HS-27A (cell line): Measurements from ENCODE around the gene CD207.

Source experiments
- DNase-seq: peaks from one replicate; pipeline ENCODE4 v3.0.0-alpha.2; 2012; ENCODE audit warnings: low read depth, missing footprints

Gene CD207

DNA sequence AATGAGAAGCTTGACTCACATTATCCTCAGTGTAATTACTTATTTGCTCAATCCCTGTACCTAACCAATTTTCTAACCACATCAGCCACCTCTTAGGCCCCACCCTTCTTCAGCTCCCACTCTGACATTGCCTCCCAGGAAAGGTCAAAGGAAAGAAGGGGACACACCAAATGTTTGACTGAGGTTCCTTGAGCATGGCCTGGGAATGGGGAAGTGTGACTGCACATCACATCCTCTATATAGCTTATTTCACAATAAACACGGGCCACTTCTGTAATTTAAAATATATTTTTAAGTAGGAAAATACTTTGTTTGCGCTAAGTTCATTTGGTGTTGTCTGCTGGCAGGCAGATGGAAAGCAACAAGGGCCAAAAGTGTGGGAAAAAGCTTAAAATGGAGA, 42.2 kb downstream of the CD207 start:
- no peak for DNase-seq

DNA sequence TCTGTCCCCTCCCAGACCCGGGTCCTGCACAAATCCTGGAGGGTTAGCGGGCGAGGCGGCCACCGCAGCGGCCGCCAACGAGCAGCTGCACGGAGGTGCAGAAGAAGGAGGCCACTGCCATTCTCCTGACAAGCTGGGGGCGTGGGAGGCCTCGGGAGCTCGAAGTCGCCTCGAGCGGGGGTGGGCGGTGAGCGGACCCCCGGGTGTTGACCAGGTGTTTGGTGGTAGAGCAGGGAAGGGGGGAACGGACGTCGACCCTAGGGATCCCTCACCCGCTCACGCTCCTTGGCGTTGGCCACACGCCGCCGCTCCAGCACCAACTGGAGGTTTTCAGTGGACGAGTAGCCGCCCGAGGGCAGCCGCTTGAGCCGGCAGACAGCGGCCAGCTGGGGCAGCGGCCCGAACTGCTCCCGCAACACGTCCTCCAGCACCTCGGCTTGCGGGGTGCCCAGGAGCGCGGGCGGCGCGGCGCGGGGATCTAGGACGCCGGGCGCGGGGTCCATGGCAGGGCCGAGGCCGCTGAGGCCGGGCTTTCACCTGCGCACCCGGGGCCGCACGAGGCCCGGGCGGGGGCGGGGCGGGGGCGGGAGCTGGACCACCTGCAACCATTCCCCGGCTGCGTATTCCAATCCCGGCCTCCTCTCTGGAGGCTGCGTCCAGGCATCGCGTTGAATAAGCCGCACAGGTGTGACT, 45.3 kb downstream of the CD207 start, which contains the start of gene FIGLA:
Gene FIGLA, minus strand, starts transcription at position 508 of the 693 bp plus-strand sequence. Its CDS starts 5 bp downstream, at position 503.
- DNase-seq: no peak

DNA sequence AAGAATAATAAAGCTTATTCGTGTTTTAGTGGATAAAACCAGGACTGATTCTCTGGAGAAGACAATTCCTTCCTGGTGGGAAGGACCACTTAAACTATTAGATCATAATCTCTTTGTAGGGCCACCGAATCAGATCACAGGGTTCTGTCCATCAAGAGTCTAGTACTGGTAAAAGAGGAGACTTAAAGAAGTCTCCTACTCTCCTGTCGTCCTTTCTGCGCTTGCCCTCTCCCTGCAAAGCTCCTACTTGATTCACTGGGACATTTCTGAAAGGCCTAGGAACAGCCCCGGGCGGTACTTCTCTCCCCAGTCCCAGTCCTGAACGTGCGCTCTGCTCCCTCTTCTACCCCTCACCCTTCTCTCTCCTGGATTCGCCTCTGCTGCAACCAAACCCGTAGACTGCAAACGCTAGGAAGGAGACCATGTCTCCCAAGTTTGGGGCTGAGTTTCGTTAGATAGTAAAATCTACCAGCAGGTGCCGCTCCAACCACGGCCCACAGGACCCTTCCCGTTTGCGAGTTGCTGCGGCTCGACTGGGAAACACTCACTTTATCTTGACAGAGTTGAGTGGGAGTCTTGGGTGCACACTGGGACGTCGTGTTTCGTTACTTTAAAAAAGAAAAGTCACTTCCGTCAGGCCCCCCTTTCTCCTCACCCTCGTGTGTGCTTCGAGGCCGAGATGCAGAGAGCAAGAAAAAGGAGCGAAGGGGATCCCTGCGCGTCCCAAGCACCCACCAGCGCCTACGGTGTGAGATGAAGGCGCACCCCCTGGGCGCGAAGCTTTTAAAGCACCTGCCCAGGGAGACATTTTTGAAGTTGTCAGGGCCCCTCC, 46.1 kb downstream of the CD207 start:
- DNase-seq: no peak

DNA sequence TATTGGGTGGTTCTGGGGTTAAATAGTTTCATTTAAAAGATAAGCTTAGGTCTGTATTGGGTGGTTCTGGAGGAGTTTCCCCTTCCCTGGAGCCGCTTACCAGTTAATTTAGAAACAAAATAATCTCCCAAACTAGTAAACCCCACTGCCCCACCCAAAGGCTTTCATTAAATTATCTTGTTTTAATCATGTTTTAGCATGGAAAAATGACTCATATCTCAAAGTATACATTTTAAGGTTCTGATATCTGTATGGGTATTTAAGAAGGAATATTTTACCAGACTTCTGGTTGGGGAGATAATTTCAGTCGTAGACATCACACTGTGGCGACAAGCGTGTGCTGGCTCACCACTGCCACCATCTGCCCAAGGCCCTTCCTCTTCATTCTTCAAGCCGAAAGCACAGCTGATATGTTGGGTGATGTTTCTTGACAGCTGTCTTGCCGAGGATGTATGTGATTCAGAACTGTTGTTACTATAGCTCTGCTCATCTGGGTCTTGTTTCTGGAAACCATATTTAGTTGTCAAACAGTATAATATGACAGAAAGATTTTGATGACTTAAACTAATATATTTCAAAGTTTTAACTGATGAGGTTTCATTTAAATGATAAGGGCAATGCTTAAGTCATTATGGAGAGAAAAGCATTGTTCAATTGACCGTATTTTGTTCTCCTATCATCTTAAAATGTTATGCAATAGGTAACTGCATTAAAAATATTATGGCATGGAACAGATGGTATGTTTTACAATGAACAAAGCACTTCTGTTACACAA, 50.3 kb downstream of the CD207 start:
- no peak for DNase-seq

DNA sequence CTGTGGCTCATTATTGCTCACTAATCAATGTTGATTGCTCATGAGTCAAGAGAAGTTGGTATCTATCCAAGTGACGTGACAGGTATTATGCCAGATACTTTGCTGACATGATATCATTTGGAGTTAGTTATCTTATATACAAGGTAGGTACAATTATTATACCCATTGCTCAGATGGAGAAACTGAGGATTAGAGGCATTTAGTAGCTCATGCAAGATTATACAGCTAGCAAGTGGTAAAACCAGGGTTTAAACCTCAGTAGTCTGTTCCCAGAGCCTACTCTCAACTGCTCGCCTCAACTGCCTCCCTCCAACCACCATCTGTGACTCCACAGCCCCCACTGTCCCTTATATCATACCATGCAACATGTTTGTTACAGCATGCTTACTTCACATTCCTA, 51.3 kb downstream of the CD207 start:
- DNase-seq: no peak
